MM.1S (cell line): ENCODE results near the gene TAAR9.

ENCODE experiments used
- DNase-seq: peaks from one replicate; pipeline ENCODE4 v3.0.0-alpha.2; 2015
- H2AFZ ChIP-seq: fragments of 300-600 bp; sonication (generic); 2 replicates; pipeline ENCODE4 v1.6.0; 2016; ENCODE audit warnings: antibody characterized with exemption, low read length
- H3F3A ChIP-seq: fragments of 300-600 bp; sonication (generic); 2 replicates; pipeline ENCODE4 v1.6.1; 2016; ENCODE audit warnings: mild to moderate bottlenecking, antibody characterized with exemption, low read length, moderate library complexity, mixed read lengths; ENCODE audit not compliant: insufficient read depth
- H3K27ac ChIP-seq: fragments of 300-600 bp; sonication (generic); 2 replicates; pipeline ENCODE4 v1.5.1; 2016; ENCODE audit warnings: mild to moderate bottlenecking, low read length
- H3K27me3 ChIP-seq: fragments of 300-600 bp; sonication (generic); replicated peaks from 2 replicates; pipeline ENCODE4 v1.6.0; 2016; ENCODE audit warnings: low read length; ENCODE audit not compliant: insufficient read depth
- H3K36me3 ChIP-seq: fragments of 300-600 bp; sonication (generic); replicated peaks from 2 replicates; pipeline ENCODE4 v1.6.1; 2016; ENCODE audit warnings: mild to moderate bottlenecking, low read length, mixed read lengths; ENCODE audit not compliant: insufficient read depth
- H3K4me1 ChIP-seq: fragments of 300-600 bp; sonication (generic); 2 replicates; pipeline ENCODE4 v1.6.1; 2016; ENCODE audit warnings: low read length, mixed read lengths
- H3K4me2 ChIP-seq: fragments of 300-600 bp; sonication (generic); 2 replicates; pipeline ENCODE4 v1.6.0; 2016; ENCODE audit warnings: low read depth, low read length
- H3K4me3 ChIP-seq: fragments of 300-600 bp; sonication (generic); 2 replicates; pipeline ENCODE4 v1.5.1; 2016; ENCODE audit warnings: low read length, mixed read lengths
- H3K79me2 ChIP-seq: fragments of 300-600 bp; sonication (generic); 2 replicates; pipeline ENCODE4 v1.6.1; 2016; ENCODE audit warnings: mixed run types, low read length, mixed read lengths
- H3K9ac ChIP-seq: fragments of 300-600 bp; sonication (generic); 2 replicates; pipeline ENCODE4 v1.6.1; 2016; ENCODE audit warnings: low read length, mixed read lengths
- H3K9me2 ChIP-seq: fragments of 300-600 bp; sonication (generic); replicated peaks from 2 replicates; pipeline ENCODE4 v1.6.1; 2016; ENCODE audit warnings: mild to moderate bottlenecking, low read length, mixed read lengths; ENCODE audit not compliant: insufficient read depth
- H3K9me3 ChIP-seq: fragments of 300-600 bp; sonication (generic); replicated peaks from 2 replicates; pipeline ENCODE4 v1.6.1; 2016; ENCODE audit warnings: mild to moderate bottlenecking, low read length, mixed read lengths; ENCODE audit not compliant: insufficient read depth
- H4K20me1 ChIP-seq: fragments of 300-600 bp; sonication (generic); 2 replicates; pipeline ENCODE4 v1.6.1; 2016; ENCODE audit warnings: mild to moderate bottlenecking, low read length, moderate library complexity, mixed read lengths; ENCODE audit not compliant: insufficient read depth
- CTCF ChIP-seq: fragments of 300-600 bp; sonication (generic); IDR thresholded peaks from 2 replicates; pipeline ENCODE4 v1.5.1; 2016; ENCODE audit warnings: antibody characterized with exemption, low read length, mixed read lengths
- EZH2 ChIP-seq: fragments of 300-600 bp; sonication (generic); optimal IDR thresholded peaks from 2 replicates; pipeline ENCODE3; 2017; ENCODE audit warnings: low read depth, mild to moderate bottlenecking, antibody characterized with exemption, low read length, mixed read lengths
- EZH2phosphoT487 ChIP-seq: fragments of 300-600 bp; sonication (generic); IDR thresholded peaks from 2 replicates; pipeline ENCODE4 v1.6.1; 2018; ENCODE audit warnings: antibody characterized with exemption, low read length

The TAAR9 gene

GRCh38 chr6:132537977-132538376, at the start of gene TAAR9:
Gene TAAR9, plus strand, starts transcription at chr6:132538277. Its CDS starts 13 bp downstream, at chr6:132538290.
- H3K79me2 ChIP-seq: no peaks in the 10 kb centered on the region
- DNase-seq: no peak
- no peak within 1 kb of the TSS for H3K9ac ChIP-seq
- no peak within 1 kb of the TSS for H2AFZ ChIP-seq
- TF ChIP-seq EZH2 (no peak), CTCF (no peak), EZH2phosphoT487 (no peak)
- no peaks in the 10 kb centered on the region for H3K4me1 ChIP-seq
- no peak within 1 kb of the TSS for H3K4me2 ChIP-seq
- H3K36me3 ChIP-seq: no peaks in the 10 kb centered on the region
- H3K9me2 ChIP-seq: no peaks in the 10 kb centered on the region
- H4K20me1 ChIP-seq: no peaks in the 10 kb centered on the region
- no peak within 1 kb of the TSS for H3K27ac ChIP-seq
- H3K9me3 ChIP-seq: no peaks in the 10 kb centered on the region
- H3K4me3 ChIP-seq: no peak within 1 kb of the TSS
- H3K27me3 ChIP-seq: no peaks in the 10 kb centered on the region
- no peaks in the 10 kb centered on the region for H3F3A ChIP-seq

- H3K27me3 ChIP-seq: no peaks in the 10 kb centered on the region
- peaks cover 5% of the 10 kb centered on the region; the same call in 1 of the 2 replicates for H3F3A ChIP-seq
- no peak for DNase-seq
- no peak overlapping the region for H2AFZ ChIP-seq
- no peak overlapping the region for H3K4me3 ChIP-seq
- H3K36me3 ChIP-seq: peaks cover 3% of the 10 kb centered on the region; the same call in 1 of the 2 replicates
- TF ChIP-seq EZH2phosphoT487 (no peak), EZH2 (no peak), CTCF (no peak)
- no peaks in the 10 kb centered on the region for H3K9me3 ChIP-seq
- no peak overlapping the region for H3K4me2 ChIP-seq
- H4K20me1 ChIP-seq: peaks cover 4% of the 10 kb centered on the region; the same call in 1 of the 2 replicates
- H3K9ac ChIP-seq: no peak overlapping the region
- peaks cover 91% of the 10 kb centered on the region for H3K79me2 ChIP-seq
- H3K4me1 ChIP-seq: peaks cover 5% of the 10 kb centered on the region
- no peaks in the 10 kb centered on the region for H3K9me2 ChIP-seq
- no peak overlapping the region for H3K27ac ChIP-seq
Observed at GRCh38 chr6:132489376-132489775, 48.7 kb upstream of the TAAR9 start.

DNA sequence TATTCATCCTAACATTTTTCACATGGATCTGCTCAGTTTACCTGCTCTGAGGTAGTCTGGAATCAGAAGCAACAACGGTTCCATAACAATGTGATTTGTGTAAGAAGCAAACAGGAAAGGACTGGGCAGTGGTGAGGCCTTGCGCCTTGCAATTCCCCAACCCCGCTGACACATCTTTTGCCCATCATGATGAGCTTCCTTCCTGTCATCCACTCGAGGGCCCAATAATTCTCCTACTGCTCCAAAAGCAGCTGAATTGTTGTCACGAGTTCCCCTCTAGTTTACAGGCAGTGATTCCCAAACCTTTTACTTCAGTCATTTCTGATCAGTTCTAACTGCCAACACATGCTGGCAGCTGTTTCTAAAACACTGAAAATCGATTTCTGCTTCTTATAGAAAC, 48.1 kb upstream of the TAAR9 start:
- Histone ChIP-seq H4K20me1 (no peaks in the 10 kb centered on the region; the same call in 1 of the 2 replicates), H2AFZ (no peak overlapping the region), H3K4me1 (peaks cover 11% of the 10 kb centered on the region), H3K4me2 (peak overlapping the region; percentile 29; the same call in 1 of the 2 replicates), H3K27me3 (no peaks in the 10 kb centered on the region), H3K27ac (peak overlapping the region; percentile 28; the same call in 1 of the 2 replicates), H3K79me2 (peaks cover 92% of the 10 kb centered on the region), H3K9ac (no peak overlapping the region), H3K9me3 (no peaks in the 10 kb centered on the region), H3K9me2 (no peaks in the 10 kb centered on the region), H3K36me3 (peaks cover 3% of the 10 kb centered on the region; the same call in 1 of the 2 replicates), H3F3A (no peaks in the 10 kb centered on the region), H3K4me3 (peak overlapping the region; percentile 12; the same call in 1 of the 2 replicates)
- DNase-seq: no peak
- TF ChIP-seq CTCF (no peak), EZH2 (no peak), EZH2phosphoT487 (no peak)
